NT2/D1 (cell line): ENCODE data around the gene CLRN3.

Source experiments
- DNase-seq: peaks from one replicate; pipeline ENCODE4 v3.0.0-alpha.2; 2011; ENCODE audit warnings: low read depth, low spot score
- H3K27me3 ChIP-seq: 2 replicates; pipeline ENCODE4 v1.6.0; 2011; ENCODE audit warnings: mild to moderate bottlenecking; ENCODE audit not compliant: insufficient read length, insufficient read depth
- H3K36me3 ChIP-seq: 2 replicates; pipeline ENCODE4 v1.6.1; 2011; ENCODE audit warnings: mild to moderate bottlenecking, low read length, mixed read lengths; ENCODE audit not compliant: insufficient read depth, insufficient read length
- H3K4me1 ChIP-seq: 2 replicates; pipeline ENCODE4 v1.5.1; 2011; ENCODE audit not compliant: insufficient read depth, insufficient read length
- H3K4me3 ChIP-seq: 2 replicates; pipeline ENCODE4 v1.5.1; 2011; ENCODE audit warnings: low read depth; ENCODE audit not compliant: insufficient read length
- H3K9ac ChIP-seq: 2 replicates; pipeline ENCODE4 v1.6.0; 2011; ENCODE audit warnings: low read depth; ENCODE audit not compliant: insufficient read length
- H3K9me3 ChIP-seq: 2 replicates; pipeline ENCODE4 v1.5.1; 2011; ENCODE audit warnings: mild to moderate bottlenecking, low read length; ENCODE audit not compliant: insufficient read depth
- SUZ12 ChIP-seq: IDR thresholded peaks from 2 replicates; pipeline ENCODE4 v1.6.1; 2011; ENCODE audit not compliant: insufficient read length, insufficient read depth; ENCODE audit errors: extremely low read depth
- YY1 ChIP-seq: IDR thresholded peaks from 2 replicates; pipeline ENCODE4 v1.6.1; 2011; ENCODE audit not compliant: insufficient read length, insufficient read depth
- ZNF274 ChIP-seq: IDR thresholded peaks from 2 replicates; pipeline ENCODE4 v1.6.1; 2011; ENCODE audit warnings: mild to moderate bottlenecking, low read depth, low read length

CLRN3 gene

GRCh38 chr10:127890216-127890615 lies 2.5 kb downstream of the CLRN3 start:
- Histone ChIP-seq H3K36me3 (no peaks in the 10 kb centered on the region), H3K27me3 (no peaks in the 10 kb centered on the region), H3K9ac (no peak overlapping the region), H3K4me1 (no peaks in the 10 kb centered on the region), H3K9me3 (no peaks in the 10 kb centered on the region), H3K4me3 (no peak overlapping the region)
- no peak for DNase-seq
- TF ChIP-seq ZNF274 (no peak), YY1 (no peak), SUZ12 (no peak)

GRCh38 chr10:127889605-127890195 lies 3.0 kb downstream of the CLRN3 start:
- Histone ChIP-seq H3K4me1 (no peaks in the 10 kb centered on the region), H3K27me3 (no peaks in the 10 kb centered on the region), H3K9me3 (no peaks in the 10 kb centered on the region), H3K36me3 (no peaks in the 10 kb centered on the region), H3K4me3 (no peak overlapping the region), H3K9ac (no peak overlapping the region)
- DNase-seq = no peak
- TF ChIP-seq ZNF274 (no peak), YY1 (no peak), SUZ12 (no peak)

- no peaks in the 10 kb centered on the region for H3K9me3 ChIP-seq
- no peaks in the 10 kb centered on the region for H3K36me3 ChIP-seq
- no peak overlapping the region for H3K9ac ChIP-seq
- H3K4me3 ChIP-seq = no peak overlapping the region
- H3K27me3 ChIP-seq = no peaks in the 10 kb centered on the region
- no peak for TF ChIP-seq SUZ12
- no peak for TF ChIP-seq YY1
- no peak for TF ChIP-seq ZNF274
- H3K4me1 ChIP-seq = no peaks in the 10 kb centered on the region
- DNase-seq = no peak
Measured at GRCh38 chr10:127888521-127889312, 4.0 kb downstream of the CLRN3 start.

- Histone ChIP-seq H3K9me3 (no peaks in the 10 kb centered on the region), H3K9ac (no peak overlapping the region), H3K27me3 (no peaks in the 10 kb centered on the region), H3K36me3 (no peaks in the 10 kb centered on the region), H3K4me3 (no peak overlapping the region), H3K4me1 (no peaks in the 10 kb centered on the region)
- no peak for DNase-seq
- no peak for TF ChIP-seq YY1
- TF ChIP-seq ZNF274 = no peak
- TF ChIP-seq SUZ12 = no peak
Measured at GRCh38 chr10:127887541-127888415, 5.0 kb downstream of the CLRN3 start.

- Histone ChIP-seq H3K4me1 (no peaks in the 10 kb centered on the region), H3K9ac (no peak overlapping the region), H3K9me3 (no peaks in the 10 kb centered on the region), H3K36me3 (no peaks in the 10 kb centered on the region), H3K4me3 (no peak overlapping the region), H3K27me3 (no peaks in the 10 kb centered on the region)
- no peak for TF ChIP-seq YY1
- no peak for TF ChIP-seq SUZ12
- TF ChIP-seq ZNF274 = no peak
- DNase-seq = no peak
Measured at GRCh38 chr10:127886371-127887051, 6.2 kb downstream of the CLRN3 start.

- H3K9me3 ChIP-seq = no peaks in the 10 kb centered on the region
- no peaks in the 10 kb centered on the region for H3K27me3 ChIP-seq
- no peaks in the 10 kb centered on the region for H3K4me1 ChIP-seq
- H3K4me3 ChIP-seq = no peak overlapping the region
- no peak for DNase-seq
- no peak for TF ChIP-seq ZNF274
- no peak for TF ChIP-seq SUZ12
- no peak for TF ChIP-seq YY1
- no peak overlapping the region for H3K9ac ChIP-seq
- no peaks in the 10 kb centered on the region for H3K36me3 ChIP-seq
Measured at GRCh38 chr10:127884501-127884900, 8.2 kb downstream of the CLRN3 start.

GRCh38 chr10:127883516-127883915 lies 9.2 kb downstream of the CLRN3 start:
- DNase-seq = no peak
- TF ChIP-seq YY1 (no peak), SUZ12 (no peak), ZNF274 (no peak)
- H3K4me1 ChIP-seq = no peaks in the 10 kb centered on the region

More at GRCh38 chr10:127883516-127883915, 9.2 kb downstream of the CLRN3 start:
- Histone ChIP-seq H3K4me3 (no peak overlapping the region), H3K36me3 (no peaks in the 10 kb centered on the region), H3K9ac (no peak overlapping the region), H3K27me3 (no peaks in the 10 kb centered on the region), H3K9me3 (no peaks in the 10 kb centered on the region)
